GM23338 (cell line): ENCODE measurements around the gene LRRC18. TPM values are rescaled to one million over a fixed set of nuclear protein-coding genes. Genes with fewer than 3 reads are reported as not detected.

Experiments
- ATAC-seq: fragments of 200-7000 bp; cut with Tn5 transposase; 3 replicates; pipeline ENCODE4 v1.9.1; 2020
- DNase-seq: peaks from one replicate; pipeline ENCODE4 v3.0.0-alpha.2; 2015; ENCODE audit warnings: low spot score
- H2AFZ ChIP-seq: fragments of 200-600 bp; sonication (generic); 2 replicates; pipeline ENCODE4 v1.8.0; 2016; ENCODE audit warnings: antibody characterized with exemption, mild to moderate bottlenecking, moderate library complexity
- H3F3A ChIP-seq: fragments of 200-600 bp; sonication (generic); replicated peaks from 2 replicates; pipeline ENCODE4 v1.8.0; 2017; ENCODE audit warnings: antibody characterized with exemption, mixed run types, low read depth
- H3K27ac ChIP-seq: fragments of 200-600 bp; sonication (generic); 2 replicates; pipeline ENCODE4 v1.6.1; 2016; ENCODE audit warnings: low read depth
- H3K27me3 ChIP-seq: fragments of 200-600 bp; sonication (generic); 2 replicates; pipeline ENCODE4 v1.8.0; 2016; ENCODE audit warnings: mild to moderate bottlenecking, mixed run types, moderate library complexity; ENCODE audit not compliant: insufficient read depth
- H3K36me3 ChIP-seq: fragments of 200-600 bp; sonication (generic); 2 replicates; pipeline ENCODE4 v1.8.0; 2016; ENCODE audit warnings: mild to moderate bottlenecking; ENCODE audit not compliant: insufficient read depth
- H3K4me1 ChIP-seq: fragments of 200-600 bp; sonication (generic); 2 replicates; pipeline ENCODE4 v1.8.0; 2016; ENCODE audit warnings: mild to moderate bottlenecking, moderate library complexity; ENCODE audit not compliant: insufficient read depth
- H3K4me2 ChIP-seq: fragments of 200-600 bp; sonication (generic); 2 replicates; pipeline ENCODE4 v1.7.1; 2017; ENCODE audit warnings: mixed run types
- H3K4me3 ChIP-seq: fragments of 200-600 bp; sonication (generic); 2 replicates; pipeline ENCODE4 v1.6.1; 2016; ENCODE audit warnings: mixed run types
- H3K79me2 ChIP-seq: fragments of 200-600 bp; sonication (generic); replicated peaks from 2 replicates; pipeline ENCODE4 v1.8.0; 2017; ENCODE audit warnings: mild to moderate bottlenecking; ENCODE audit not compliant: insufficient read depth
- H3K9me2 ChIP-seq: fragments of 200-600 bp; sonication (generic); 2 replicates; pipeline ENCODE4 v1.8.0; 2017; ENCODE audit not compliant: insufficient read depth
- H4K20me1 ChIP-seq: fragments of 200-600 bp; sonication (generic); replicated peaks from 2 replicates; pipeline ENCODE4 v1.8.0; 2017; ENCODE audit warnings: mild to moderate bottlenecking; ENCODE audit not compliant: insufficient read depth
- H3K27ac Mint-ChIP-seq: 2 replicates; pipeline ENCODE4 v1.8.0; 2020; ENCODE audit warnings: inconsistent platforms, mild to moderate bottlenecking, moderate library complexity, mixed read lengths
- H3K27me3 Mint-ChIP-seq: 3 replicates; pipeline ENCODE4 v1.8.0; 2022; ENCODE audit warnings: low read depth, mild to moderate bottlenecking, moderate library complexity, mixed read lengths, inconsistent platforms; ENCODE audit not compliant: insufficient read depth, poor library complexity
- H3K36me3 Mint-ChIP-seq: 3 replicates; pipeline ENCODE4 v1.8.0; 2021; ENCODE audit warnings: low read depth, mild to moderate bottlenecking, inconsistent platforms, moderate library complexity, mixed read lengths
- H3K4me1 Mint-ChIP-seq: 3 replicates; pipeline ENCODE4 v1.8.0; 2020; ENCODE audit warnings: mild to moderate bottlenecking, inconsistent platforms, mixed read lengths
- H3K4me3 Mint-ChIP-seq: 3 replicates; pipeline ENCODE4 v1.8.0; 2021; ENCODE audit warnings: moderate library complexity, mild to moderate bottlenecking, inconsistent platforms, mixed read lengths
- H3K9me3 Mint-ChIP-seq: 3 replicates; pipeline ENCODE4 v1.8.0; 2020; ENCODE audit warnings: moderate library complexity, mild to moderate bottlenecking, inconsistent platforms, mixed read lengths
- CREB1 ChIP-seq: fragments of 250-450 bp; sonication (Bioruptor Pico); IDR thresholded peaks from 2 replicates; pipeline ENCODE4 v1.5.0; 2020; ENCODE audit warnings: low read depth, mild to moderate bottlenecking, moderate library complexity
- CTCF ChIP-seq, 2 experiments: fragments of 200-600 bp in 1 of 2; sonication (generic) in 1 of 2; conservative IDR thresholded peaks; 2 replicates each; pipeline versions ENCODE4 v1.5.1 to v1.6.1; 2016 to 2017; ENCODE audit warnings: antibody characterized with exemption in 2 of 2, low read depth in 2 of 2, mild to moderate bottlenecking in 2 of 2, moderate library complexity in 1 of 2
- ETS1 ChIP-seq: IDR thresholded peaks from 2 replicates; pipeline ENCODE4 v1.6.1; 2016; ENCODE audit warnings: antibody characterized with exemption
- EZH2 ChIP-seq: fragments of 200-600 bp; sonication (generic); IDR thresholded peaks from one replicate; pipeline ENCODE4 v1.8.0; 2017; ENCODE audit warnings: antibody characterized with exemption, mild to moderate bottlenecking, low read depth; ENCODE audit not compliant: unreplicated experiment
- EZH2phosphoT487 ChIP-seq: fragments of 200-600 bp; sonication (generic); IDR thresholded peaks from one replicate; pipeline ENCODE4 v1.8.1; 2018; ENCODE audit warnings: antibody characterized with exemption; ENCODE audit not compliant: unreplicated experiment
- JUNB ChIP-seq: IDR thresholded peaks from one replicate; pipeline ENCODE4 v1.6.1; 2016; ENCODE audit warnings: antibody characterized with exemption; ENCODE audit not compliant: unreplicated experiment
- NANOG ChIP-seq: IDR thresholded peaks from 2 replicates; pipeline ENCODE4 v1.6.1; 2016; ENCODE audit warnings: antibody characterized with exemption, borderline replicate concordance
- POLR2AphosphoS5 ChIP-seq: IDR thresholded peaks from 2 replicates; pipeline ENCODE4 v1.6.1; 2016; ENCODE audit warnings: antibody characterized with exemption, low read depth
- REST ChIP-seq: IDR thresholded peaks from one replicate; pipeline ENCODE4 v1.6.1; 2018; ENCODE audit warnings: antibody characterized with exemption; ENCODE audit not compliant: unreplicated experiment
- STAT1 ChIP-seq: IDR thresholded peaks from one replicate; pipeline ENCODE4 v1.6.1; 2016; ENCODE audit warnings: antibody characterized with exemption; ENCODE audit not compliant: unreplicated experiment
- ZNF114 ChIP-seq: fragments of 250-450 bp; sonication (Bioruptor Pico); IDR thresholded peaks from 2 replicates; pipeline ENCODE4 v1.5.0; 2020; ENCODE audit warnings: mild to moderate bottlenecking, moderate library complexity
- ZNF331 ChIP-seq: fragments of 250-450 bp; sonication (Bioruptor Pico); IDR thresholded peaks from 2 replicates; pipeline ENCODE4 v1.5.0; 2020; ENCODE audit warnings: low read depth, mild to moderate bottlenecking, moderate library complexity
- ZNF462 ChIP-seq: fragments of 250-450 bp; sonication (Bioruptor Pico); IDR thresholded peaks from 2 replicates; pipeline ENCODE4 v1.5.0; 2020; ENCODE audit warnings: mild to moderate bottlenecking, moderate library complexity
- polyA plus RNA-seq: library from polyadenylated mRNA; unstranded; fragments of >200 nt; fragmentation: Nextera tagmentation; extraction: Ambion mirVana; gene quantifications from 2 replicates; pipeline ENCODE4 v1.2.1, GENCODE V29; 2016
- total RNA-seq: library from RNA; depleted of rRNA; stranded (reverse); fragments of >200 nt; shearing (Covaris generic); gene quantifications from 2 replicates; pipeline ENCODE4 v1.2.3, GENCODE V29; 2014

The LRRC18 gene
- total and polyA plus RNA-seq, 2 experiments from 2014 or later = not detected

GRCh38 chr10:48965460-48965859, 25.8 kb upstream of the LRRC18 start:
- Mint-ChIP-seq H3K27me3 (peaks cover 8% of the 10 kb centered on the region), H3K36me3 (no peaks in the 10 kb centered on the region), H3K4me1 (no peaks in the 10 kb centered on the region), H3K27ac (no peak overlapping the region), H3K4me3 (no peak overlapping the region), H3K9me3 (peaks cover 2% of the 10 kb centered on the region; the same call in 1 of the 3 replicates)
- DNase-seq = no peak
- Histone ChIP-seq H3K4me3 (no peak overlapping the region), H3K4me1 (no peaks in the 10 kb centered on the region), H3K9me2 (no peaks in the 10 kb centered on the region), H3F3A (no peaks in the 10 kb centered on the region), H3K27me3 (no peaks in the 10 kb centered on the region), H3K36me3 (no peaks in the 10 kb centered on the region), H2AFZ (no peak overlapping the region), H4K20me1 (no peaks in the 10 kb centered on the region), H3K27ac (no peak overlapping the region), H3K4me2 (no peak overlapping the region), H3K79me2 (no peaks in the 10 kb centered on the region)
- ATAC-seq = no peak
- TF ChIP-seq CTCF (conservative IDR thresholded peaks at IDR 0.05; ENCODE audit: low read depth in 2 of 2) = no peak
- TF ChIP-seq REST = no peak
- TF ChIP-seq ZNF331 (CRISPR knock-in tag) = no peak
- no peak for TF ChIP-seq EZH2phosphoT487
- TF ChIP-seq POLR2AphosphoS5 = no peak
- TF ChIP-seq STAT1 = no peak
- TF ChIP-seq ZNF114 (CRISPR knock-in tag) = no peak
- no peak for TF ChIP-seq ZNF462 (CRISPR knock-in tag)
- TF ChIP-seq CREB1 (CRISPR knock-in tag) = no peak
- no peak for TF ChIP-seq NANOG
- TF ChIP-seq JUNB = no peak
- no peak for TF ChIP-seq EZH2
- TF ChIP-seq ETS1 = no peak
